Progenitor cell of endocrine pancreas (in vitro differentiated cells): ENCODE results near the gene BACH2. TPM values are rescaled to one million over a fixed set of nuclear protein-coding genes. Genes with fewer than 3 reads are reported as not detected.
"Not testable (repeated sequence)": the region's sequence is repeated elsewhere in the genome, so short reads cannot be mapped to it uniquely, and the experiment has no call there.

Source experiments
- DNase-seq: peaks from one replicate; pipeline ENCODE4 v3.0.0; 2021; ENCODE audit warnings: low spot score; ENCODE audit not compliant: unreplicated experiment
- H3K27ac Mint-ChIP-seq: 2 replicates; pipeline ENCODE4 v1.8.0; 2021; ENCODE audit warnings: mild to moderate bottlenecking, moderate library complexity, mixed read lengths
- H3K27me3 Mint-ChIP-seq: 2 replicates; pipeline ENCODE4 v1.8.0; 2021; ENCODE audit warnings: mixed read lengths
- H3K36me3 Mint-ChIP-seq: 2 replicates; pipeline ENCODE4 v1.8.0; 2022; ENCODE audit warnings: mixed read lengths; ENCODE audit not compliant: insufficient read depth
- H3K4me1 Mint-ChIP-seq: 2 replicates; pipeline ENCODE4 v1.8.0; 2021; ENCODE audit warnings: low read depth, mixed read lengths
- H3K4me3 Mint-ChIP-seq: 2 replicates; pipeline ENCODE4 v1.8.0; 2021; ENCODE audit warnings: low read depth, mild to moderate bottlenecking, moderate library complexity, mixed read lengths
- H3K9me3 Mint-ChIP-seq: 2 replicates; pipeline ENCODE4 v1.8.0; 2021; ENCODE audit warnings: low read depth, mixed read lengths
- total RNA-seq: library from RNA; stranded (reverse); gene quantifications from 2 replicates; pipeline ENCODE4 v1.2.1, GENCODE V29; 2021
- TF ChIP-seq, protein P1 (sequence below): fragments of 200-600 bp; sonication (generic); IDR thresholded peaks from one replicate; pipeline ENCODE4 v1.5.0; 2021; ENCODE audit warnings: antibody characterized with exemption, mild to moderate bottlenecking; ENCODE audit not compliant: unreplicated experiment

The BACH2 gene
- total RNA-seq, 1 donor from 2014 or later: 11.2 TPM

DNA sequence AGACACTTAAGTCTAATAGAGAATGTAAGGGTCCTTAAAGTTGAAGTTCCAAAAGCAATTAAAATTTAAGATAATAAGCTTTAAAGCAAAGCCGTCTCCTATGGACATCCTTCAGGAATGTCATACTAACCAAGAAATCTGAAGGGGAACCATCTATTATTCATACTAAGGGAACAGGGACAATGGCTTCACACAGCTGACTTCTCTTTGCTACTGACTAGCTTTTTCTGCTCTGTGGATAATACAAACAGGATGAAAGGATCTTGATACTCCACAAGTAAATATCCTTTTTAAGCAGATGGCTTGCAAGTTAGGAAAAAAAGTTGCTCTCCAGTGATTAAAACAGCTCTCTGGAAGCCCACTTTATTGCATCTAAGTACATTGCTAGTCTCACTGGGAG is 178.6 kb downstream of the BACH2 start:
- Mint-ChIP-seq H3K27ac (no peak overlapping the region), H3K36me3 (peaks cover 8% of the 10 kb centered on the region), H3K9me3 (peaks cover 38% of the 10 kb centered on the region), H3K4me1 (no peaks in the 10 kb centered on the region), H3K27me3 (no peaks in the 10 kb centered on the region), H3K4me3 (no peak overlapping the region)
- no peak for DNase-seq
- TF ChIP-seq, protein P1, sequence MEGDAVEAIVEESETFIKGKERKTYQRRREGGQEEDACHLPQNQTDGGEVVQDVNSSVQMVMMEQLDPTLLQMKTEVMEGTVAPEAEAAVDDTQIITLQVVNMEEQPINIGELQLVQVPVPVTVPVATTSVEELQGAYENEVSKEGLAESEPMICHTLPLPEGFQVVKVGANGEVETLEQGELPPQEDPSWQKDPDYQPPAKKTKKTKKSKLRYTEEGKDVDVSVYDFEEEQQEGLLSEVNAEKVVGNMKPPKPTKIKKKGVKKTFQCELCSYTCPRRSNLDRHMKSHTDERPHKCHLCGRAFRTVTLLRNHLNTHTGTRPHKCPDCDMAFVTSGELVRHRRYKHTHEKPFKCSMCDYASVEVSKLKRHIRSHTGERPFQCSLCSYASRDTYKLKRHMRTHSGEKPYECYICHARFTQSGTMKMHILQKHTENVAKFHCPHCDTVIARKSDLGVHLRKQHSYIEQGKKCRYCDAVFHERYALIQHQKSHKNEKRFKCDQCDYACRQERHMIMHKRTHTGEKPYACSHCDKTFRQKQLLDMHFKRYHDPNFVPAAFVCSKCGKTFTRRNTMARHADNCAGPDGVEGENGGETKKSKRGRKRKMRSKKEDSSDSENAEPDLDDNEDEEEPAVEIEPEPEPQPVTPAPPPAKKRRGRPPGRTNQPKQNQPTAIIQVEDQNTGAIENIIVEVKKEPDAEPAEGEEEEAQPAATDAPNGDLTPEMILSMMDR: no peak

DNA sequence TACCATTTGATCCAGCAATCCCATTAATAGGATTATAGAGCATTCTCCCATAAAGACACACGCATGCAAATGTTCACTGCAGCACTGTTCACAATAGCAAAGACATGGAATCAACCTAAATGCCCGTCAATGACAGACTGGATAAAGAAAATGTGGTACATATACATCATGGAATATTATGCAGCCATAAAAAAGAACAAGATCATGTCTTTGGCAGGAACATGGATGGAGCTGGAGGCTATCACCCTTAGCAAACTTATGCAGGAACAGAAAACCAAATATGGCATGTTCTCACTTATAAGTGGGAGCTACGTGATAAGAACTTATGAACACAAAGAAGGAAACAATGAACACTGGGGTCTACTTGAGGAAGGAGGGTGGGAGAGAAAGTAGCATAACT is 180.5 kb downstream of the BACH2 start:
- not testable (repeated sequence) for H3K36me3 Mint-ChIP-seq, H3K4me1 Mint-ChIP-seq, H3K27ac Mint-ChIP-seq, H3K4me3 Mint-ChIP-seq, DNase-seq, H3K27me3 Mint-ChIP-seq
- peaks cover 45% of the 10 kb centered on the region for H3K9me3 Mint-ChIP-seq

DNA sequence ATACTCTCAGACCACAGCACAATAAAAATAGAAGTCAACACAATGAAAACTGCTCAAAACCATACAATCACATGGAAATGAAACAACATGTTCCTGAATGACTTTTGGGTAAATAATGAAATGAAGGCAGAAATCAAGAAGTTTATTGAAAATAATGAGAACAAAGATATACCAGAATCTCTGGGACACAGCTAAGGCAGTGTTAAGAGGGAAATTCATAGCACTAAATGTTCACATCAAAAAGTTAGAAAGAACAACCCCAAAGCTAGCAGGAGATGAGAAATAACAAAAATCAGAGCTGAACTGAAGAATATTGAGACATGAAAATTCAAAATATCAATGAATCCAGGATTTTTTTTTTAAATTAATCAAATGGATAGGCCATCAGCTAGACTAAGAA is 183.3 kb downstream of the BACH2 start:
- Mint-ChIP-seq H3K9me3 (peaks cover 45% of the 10 kb centered on the region), H3K27ac (no peak overlapping the region), H3K36me3 (peaks cover 10% of the 10 kb centered on the region), H3K4me3 (no peak overlapping the region), H3K27me3 (no peaks in the 10 kb centered on the region), H3K4me1 (no peaks in the 10 kb centered on the region)
- no peak for DNase-seq
- TF ChIP-seq, protein P1: no peak

DNA sequence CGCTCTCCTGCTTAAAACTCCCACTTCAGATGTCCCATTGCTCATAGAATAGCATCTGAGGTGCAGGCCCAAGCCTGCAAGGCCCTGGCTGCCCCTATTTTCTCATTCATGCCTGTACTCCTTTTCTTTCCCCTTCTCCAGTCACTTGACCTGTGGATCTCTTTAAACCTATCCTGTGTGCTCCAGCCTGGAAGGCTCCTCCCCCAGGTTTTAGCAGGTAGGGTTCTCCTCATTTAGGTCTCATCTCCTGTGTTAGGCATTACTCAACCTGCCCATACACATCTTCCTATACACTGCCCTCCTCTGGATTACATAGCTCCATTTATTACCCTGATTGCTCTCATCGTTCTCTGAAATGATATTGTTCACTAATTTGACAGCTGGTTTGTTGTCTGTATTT is 185.3 kb downstream of the BACH2 start:
- Mint-ChIP-seq H3K27ac (no peak overlapping the region), H3K4me3 (no peak overlapping the region), H3K36me3 (peaks cover 10% of the 10 kb centered on the region), H3K4me1 (no peaks in the 10 kb centered on the region), H3K9me3 (peaks cover 38% of the 10 kb centered on the region), H3K27me3 (no peaks in the 10 kb centered on the region)
- TF ChIP-seq, protein P1: no peak
- no peak for DNase-seq

DNA sequence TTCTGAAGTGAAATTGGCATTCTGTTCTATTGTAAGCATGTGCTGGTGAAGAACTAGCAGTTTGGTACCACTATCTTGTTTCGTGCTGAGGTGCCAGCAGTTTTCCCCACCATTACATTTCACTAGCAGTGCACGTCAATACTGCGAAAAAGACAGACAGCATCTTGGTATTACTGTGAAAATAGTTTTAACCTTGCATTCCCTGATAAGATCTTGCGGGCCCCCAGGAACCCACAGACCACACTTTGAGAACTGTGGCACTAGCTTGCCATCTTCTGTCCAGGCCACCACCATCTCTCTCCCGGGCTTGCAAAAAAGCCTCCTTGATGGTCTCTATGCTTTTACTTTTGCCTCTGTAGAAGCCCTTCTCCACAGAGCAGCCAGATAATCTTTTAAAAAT is 185.7 kb downstream of the BACH2 start:
- H3K27ac Mint-ChIP-seq: no peak overlapping the region
- H3K4me3 Mint-ChIP-seq: no peak overlapping the region
- peaks cover 10% of the 10 kb centered on the region for H3K36me3 Mint-ChIP-seq

DNA sequence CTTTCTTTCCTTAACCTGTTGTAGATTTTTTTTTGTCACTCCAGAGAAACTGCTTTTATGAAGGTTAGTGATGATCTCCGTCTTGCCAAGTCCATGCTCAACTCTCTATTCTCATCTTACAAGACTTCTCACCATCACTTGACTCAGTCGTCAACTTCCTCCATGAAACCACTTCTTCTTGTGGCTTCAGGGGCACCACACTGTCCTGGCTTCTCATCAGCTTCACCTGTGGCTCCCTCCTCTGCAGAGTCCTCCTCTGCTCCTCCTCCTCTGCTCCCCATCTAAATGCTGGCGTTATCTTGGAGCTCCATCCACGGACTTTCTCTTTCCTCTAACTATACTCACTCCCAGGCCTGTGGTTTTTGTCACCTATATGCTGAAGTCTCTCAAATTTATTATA is 187.5 kb downstream of the BACH2 start:
- Mint-ChIP-seq H3K36me3 (peaks cover 7% of the 10 kb centered on the region), H3K4me1 (no peaks in the 10 kb centered on the region), H3K27ac (no peak overlapping the region), H3K27me3 (no peaks in the 10 kb centered on the region), H3K4me3 (no peak overlapping the region), H3K9me3 (peaks cover 18% of the 10 kb centered on the region)
- DNase-seq: no peak
- TF ChIP-seq, protein P1: no peak

More for the DNA sequence above, 185.7 kb downstream of the BACH2 start:
- Mint-ChIP-seq H3K27me3 (no peaks in the 10 kb centered on the region), H3K9me3 (peaks cover 34% of the 10 kb centered on the region), H3K4me1 (no peaks in the 10 kb centered on the region)
- TF ChIP-seq, protein P1: no peak
- DNase-seq: no peak
